Spleen (tissue), 11 donors: ENCODE results near the gene RPF1. TPM values are rescaled to one million over a fixed set of nuclear protein-coding genes. Genes with fewer than 3 reads are reported as not detected.

Experiments used
- DNase-seq: peaks from one replicate; pipeline ENCODE4 v3.0.0-alpha.2; 2020
- H3K27ac ChIP-seq, 8 donors: fragments of 200-600 bp; sonication (generic) in 7 of 8; 1 replicate in 4 of 8; 2 replicates in 4 of 8; pipeline versions ENCODE4 v1.5.0 to v1.8.0; 2016 to 2021; ENCODE audit warnings: inconsistent platforms in 4 of 8, mild to moderate bottlenecking in 4 of 8, moderate library complexity in 1 of 8
- H3K27me3 ChIP-seq, 7 donors: fragments of 200-600 bp; sonication (generic) in 6 of 7; replicated peaks in 1 of 7; 1 replicate in 4 of 7; 2 replicates in 3 of 7; pipeline versions ENCODE4 v1.5.0 to v1.8.0; 2016 to 2021; ENCODE audit warnings: inconsistent platforms in 3 of 7, mild to moderate bottlenecking in 1 of 7
- H3K36me3 ChIP-seq, 6 donors: fragments of 200-600 bp; sonication (generic) in 5 of 6; 1 replicate in 4 of 6; 2 replicates in 2 of 6; pipeline versions ENCODE4 v1.5.0 to v1.8.0; 2016 to 2021; ENCODE audit warnings: inconsistent platforms in 2 of 6
- H3K4me1 ChIP-seq, 6 donors: fragments of 200-600 bp; sonication (generic) in 5 of 6; 1 replicate in 3 of 6; 2 replicates in 3 of 6; pipeline versions ENCODE4 v1.5.0 to v1.8.0; 2016 to 2021; ENCODE audit warnings: inconsistent platforms in 3 of 6
- H3K4me3 ChIP-seq, 8 donors: fragments of 200-600 bp; sonication (generic) in 7 of 8; 1 replicate in 4 of 8; 2 replicates in 4 of 8; pipeline versions ENCODE4 v1.5.0 to v1.8.0; 2016 to 2021; ENCODE audit warnings: inconsistent platforms in 4 of 8, mild to moderate bottlenecking in 4 of 8, moderate library complexity in 2 of 8
- H3K9me3 ChIP-seq, 8 donors: fragments of 200-600 bp; sonication (generic) in 7 of 8; 1 replicate in 4 of 8; 2 replicates in 4 of 8; pipeline versions ENCODE4 v1.5.0 to v1.8.0; 2016 to 2021; ENCODE audit warnings: inconsistent platforms in 4 of 8
- CTCF ChIP-seq, 11 experiments: fragments of 200-600 bp in 7 of 11; fragments of 450-650 bp in 4 of 11; sonication (generic) in 4 of 11; IDR thresholded peaks in 8 of 11; conservative IDR thresholded peaks in 3 of 11; 1 replicate in 7 of 11; 2 replicates in 4 of 11; pipeline versions ENCODE4 v1.4.0 to v1.8.0; 2016 to 2021; ENCODE audit warnings: antibody characterized with exemption in 11 of 11, inconsistent platforms in 4 of 11, mild to moderate bottlenecking in 1 of 11
- POLR2A ChIP-seq, 3 donors: fragments of 450-650 bp; IDR thresholded peaks; one replicate each; pipeline ENCODE4 v1.5.1; 2017; ENCODE audit warnings: antibody characterized with exemption in 3 of 3, mild to moderate bottlenecking in 1 of 3
- POLR2AphosphoS5 ChIP-seq, 3 donors: sonication (generic); formaldehyde crosslinking; IDR thresholded peaks; one replicate each; pipeline ENCODE4 v1.5.1; 2017; ENCODE audit warnings: antibody characterized with exemption in 3 of 3
- WGBS, 5 donors: extraction: QIAGEN DNeasy Blood & Tissue Kit in 3 of 5; methylation state at CpG; one replicate each; pipeline versions ENCODE4 v1.1.5 to v1.1.7; 2013 to 2018; 5-methylcytosine and 5-hydroxymethylcytosine counted together
- intact Hi-C: fragments of 100-400 bp; cut with DNase I; formaldehyde crosslinking; loops from one replicate; pipeline ENCODE4 v1.15.0; 2023; ENCODE audit warnings: low total_unique reads
- polyA plus RNA-seq, 3 donors: library from polyadenylated mRNA; stranded (reverse); fragments of 200-250 nt; gene quantifications; one replicate each; pipeline ENCODE4 v1.2.1, GENCODE V29; 2013
- total RNA-seq, 7 donors: library from RNA; depleted of rRNA in 3 of 7; stranded (reverse); fragments of >200 nt in 3 of 7; fragmentation: NEBNext Ultra II Directional in 4 of 7; extraction: Animal tissue kit (Norgen Biotek cat#: 25700) in 4 of 7; gene quantifications; one replicate each; pipeline versions ENCODE4 v1.1.0 to v1.2.1, GENCODE V29; 2016 to 2021
- donor health status: healthy with polysubstance abuse.
- donor health status: DM: no; HTN: no; CAD: no; lungs with moderate emphysema.
- donor health status: DM: no; HTN: no; CAD: no.
- donor health status: Bipolar disorder and iron deficiency.
- donor health status: healthy.
- donor health status: DM: no; HTN: no; CAD: no.
- donor health status: DM: yes; HTN: yes; CAD: no.

Gene RPF1
- total and polyA plus RNA-seq, 10 donors: 22.4 to 54.8 (median 29.3) TPM

- H3K27ac ChIP-seq: no peak overlapping the region
- 82 to 91% (median 88%) methylated on average over 4 of the region's 4 CpGs for WGBS, 5 donors
- intact Hi-C loops: no loop called here
- no peaks in the 10 kb centered on the region for H3K4me1 ChIP-seq
- peaks cover 0 to 56% (median 6%) of the 10 kb centered on the region in 6 donors for H3K36me3 ChIP-seq
- TF ChIP-seq CTCF (IDR thresholded peaks at IDR 0.05 in 8 of 11, conservative IDR thresholded peaks at IDR 0.05 in 3 of 11): no peak
- no peak for TF ChIP-seq POLR2A (IDR thresholded peaks at IDR 0.05)
- no peak for TF ChIP-seq POLR2AphosphoS5 (IDR thresholded peaks at IDR 0.05)
- H3K4me3 ChIP-seq: no peak overlapping the region
- H3K27me3 ChIP-seq: no peaks in the 10 kb centered on the region
- H3K9me3 ChIP-seq: no peaks in the 10 kb centered on the region
- DNase-seq: no peak
Measured at GRCh38 chr1:84541679-84542078, 62.6 kb downstream of the RPF1 start.

Other genes with a start within 250 kb of the RPF1 start
- gene SAMD13, start 177.6 kb upstream of the RPF1 start, total RNA-seq: 1 to 10 TPM in 5 of 7 donors, under 1 TPM in 2; 0.72 to 2.8 (median 1.3) TPM
- gene SAMD13, start 177.6 kb upstream of the RPF1 start, polyA plus RNA-seq: 1 to 10 TPM in 2 of 3 donors, under 1 TPM in 1; 0.39 to 2.0 (median 1.7) TPM
- gene DNASE2B, start 80.8 kb upstream of the RPF1 start, total RNA-seq: 1 to 10 TPM in 1 of 7 donors, under 1 TPM in 4, not detected in 2; 0.32 to 1.7 (median 0.57) TPM
- gene DNASE2B, start 80.8 kb upstream of the RPF1 start, polyA plus RNA-seq: 1 to 10 TPM in 1 of 3 donors, under 1 TPM in 2; 0.13 to 4.6 (median 0.36) TPM
- gene SPATA1, start 27.1 kb downstream of the RPF1 start, total RNA-seq: 1 to 10 TPM; 1.4 to 3.0 (median 1.9) TPM
- gene SPATA1, start 27.1 kb downstream of the RPF1 start, polyA plus RNA-seq: 1 to 10 TPM in 1 of 3 donors, under 1 TPM in 2; 0.67 to 1.0 (median 0.83) TPM
- 100 to 1,000 TPM in 2 of 7 donors, 10 to 100 TPM in 5; 56.5 to 121 (median 81.7) TPM for gene GNG5, start 27.3 kb downstream of the RPF1 start, total RNA-seq
- gene GNG5, start 27.3 kb downstream of the RPF1 start, polyA plus RNA-seq: 100 to 1,000 TPM in 2 of 3 donors, 10 to 100 TPM in 1; 98.2 to 162 (median 146) TPM
- gene CTBS, start 95.2 kb downstream of the RPF1 start, total RNA-seq: 10 to 100 TPM; 28.3 to 43.3 (median 38.8) TPM
- 10 to 100 TPM in 1 of 3 donors, 1 to 10 TPM in 2; 7.0 to 11.6 (median 9.7) TPM for gene CTBS, start 95.2 kb downstream of the RPF1 start, polyA plus RNA-seq
- 10 to 100 TPM in 3 of 7 donors, 1 to 10 TPM in 4; 8.0 to 14.2 (median 9.5) TPM for gene SSX2IP, start 211.2 kb downstream of the RPF1 start, total RNA-seq
- gene SSX2IP, start 211.2 kb downstream of the RPF1 start, polyA plus RNA-seq: 1 to 10 TPM; 2.8 to 4.1 (median 3.8) TPM